AG04449 (cell line): Measurements from ENCODE around the gene ASCC3.
A peak's percentile ranks its signal among the peaks of the same experiment; 100 is the strongest.

Experiments used
- CTCF ChIA-PET: fragments of 350-600 bp; formaldehyde crosslinking; extraction: SDS; loops from one replicate; lab custom pipeline; 2021; ENCODE audit warnings: antibody characterized with exemption; lab: Yijun Ruan, JAX
- POLR2A ChIA-PET: fragments of 400-600, 350-600 bp; formaldehyde crosslinking; extraction: SDS; loops from one replicate; lab custom pipeline; 2020; ENCODE audit warnings: antibody characterized with exemption, inconsistent platforms; lab: Yijun Ruan, JAX
- DNase-seq: peaks from one replicate; pipeline ENCODE4 v3.0.0-alpha.2; 2010; ENCODE audit warnings: low read depth, low spot score
- H3K4me3 ChIP-seq: 2 replicates; pipeline ENCODE4 v1.5.1; 2011; ENCODE audit warnings: low read depth, mild to moderate bottlenecking, control low read depth, low read length
- CTCF ChIP-seq: IDR thresholded peaks from one replicate; pipeline ENCODE4 v1.5.1; 2011; ENCODE audit warnings: mild to moderate bottlenecking, moderate library complexity, low read length, control low read depth, inconsistent platforms; ENCODE audit not compliant: insufficient read depth; ENCODE audit errors: missing control alignments

Gene ASCC3

GRCh38 chr6:100731411-100731810 is 149.7 kb downstream of the ASCC3 start:
- no peak for TF ChIP-seq CTCF
- DNase-seq = no peak
- no peak overlapping the region for H3K4me3 ChIP-seq
- ChIA-PET CTCF (interaction anchor here (1.3 to 3.6 kb wide), 2 partner anchors 12 kb away, joined by 3 to 18 read pairs; no protein-coding TSS in a partner anchor), POLR2A (no interaction called here)

GRCh38 chr6:100730001-100730980 is 150.8 kb downstream of the ASCC3 start:
- TF ChIP-seq CTCF = no peak
- CTCF ChIA-PET = interaction anchor here (1.3 to 3.6 kb wide), 2 partner anchors 10 to 14 kb away, joined by 3 to 18 read pairs; no protein-coding TSS in a partner anchor
- POLR2A ChIA-PET = no interaction called here

GRCh38 chr6:100726666-100727065 is 154.5 kb downstream of the ASCC3 start:
- no peak overlapping the region for H3K4me3 ChIP-seq
- TF ChIP-seq CTCF = no peak
- CTCF ChIA-PET = no interaction called here
- POLR2A ChIA-PET = no interaction called here
- DNase-seq = peak; percentile 40

More at GRCh38 chr6:100730001-100730980, 150.8 kb downstream of the ASCC3 start:
- no peak overlapping the region for H3K4me3 ChIP-seq
- DNase-seq = no peak

GRCh38 chr6:100724696-100725095 is 156.4 kb downstream of the ASCC3 start:
- no peak for TF ChIP-seq CTCF
- H3K4me3 ChIP-seq = no peak overlapping the region
- ChIA-PET CTCF (no interaction called here), POLR2A (no interaction called here)
- no peak for DNase-seq

- no peak for TF ChIP-seq CTCF
- no peak for DNase-seq
- POLR2A ChIA-PET = no interaction called here
- no peak overlapping the region for H3K4me3 ChIP-seq
- CTCF ChIA-PET = no interaction called here
Observed at GRCh38 chr6:100724222-100724621, 156.9 kb downstream of the ASCC3 start.

GRCh38 chr6:100721256-100721655 is 159.9 kb downstream of the ASCC3 start:
- CTCF ChIA-PET = interaction anchor here (1.2 to 2.7 kb wide), 2 partner anchors 42 to 853 kb away, joined by 3 to 8 read pairs; no protein-coding TSS in a partner anchor
- TF ChIP-seq CTCF = no peak
- POLR2A ChIA-PET = no interaction called here
- no peak overlapping the region for H3K4me3 ChIP-seq
- DNase-seq = no peak
